ENCODE results near the gene AQP2. TPM values are rescaled to one million over a fixed set of nuclear protein-coding genes. Genes with fewer than 3 reads are reported as not detected.

The AQP2 gene
- total RNA-seq, 1 experiment from 2014 or later: not detected

DNA sequence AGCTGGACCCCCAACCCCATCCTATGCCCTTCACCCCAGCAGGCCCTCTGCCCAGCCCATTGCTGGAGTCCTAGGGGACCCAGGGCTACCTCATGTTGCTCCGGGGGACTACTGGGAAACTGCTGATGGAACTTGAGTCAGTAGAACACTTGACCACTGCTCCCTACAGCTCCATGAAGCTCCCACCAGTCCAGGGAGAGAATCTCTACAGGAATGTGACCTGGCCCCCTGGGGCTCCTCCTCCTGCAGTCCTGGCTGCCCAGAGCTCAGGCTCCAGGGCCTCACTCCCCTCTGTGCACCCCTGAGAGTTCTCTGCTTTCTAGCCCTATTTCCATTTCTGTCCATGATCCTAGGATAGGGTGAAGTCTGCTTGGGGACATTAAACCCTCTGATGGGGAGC lies 10.8 kb upstream of the AQP2 start:
- H2AFZ ChIP-seq (ENCODE audit: low read depth, low read length, poor library complexity, severe bottlenecking): no peak overlapping the region
- no peak overlapping the region for H3K9ac ChIP-seq (ENCODE audit: low read length)
- ATAC-seq: no peak
- H3K4me1 ChIP-seq (ENCODE audit: control insufficient read depth in 1 of 2, insufficient read depth in 2 of 2, low read length in 2 of 2): no peaks in the 10 kb centered on the region; a peak in 1 of 4 replicates
- H3K9me3 ChIP-seq (ENCODE audit: control insufficient read depth in 1 of 2, insufficient read depth in 1 of 2, low read depth in 1 of 2, low read length in 2 of 2): no peaks in the 10 kb centered on the region
- CTCF ChIA-PET: interaction anchor here (0.6 to 0.9 kb wide), 2 partner anchors 26 to 1278 kb away, joined by 3 to 4 read pairs; partner anchors contain the start of gene POU6F1
- H3K4me2 ChIP-seq (ENCODE audit: low read length): no peak overlapping the region
- no peaks in the 10 kb centered on the region for H3K79me2 ChIP-seq (ENCODE audit: insufficient read depth, low read length)
- TF ChIP-seq, protein P1, sequence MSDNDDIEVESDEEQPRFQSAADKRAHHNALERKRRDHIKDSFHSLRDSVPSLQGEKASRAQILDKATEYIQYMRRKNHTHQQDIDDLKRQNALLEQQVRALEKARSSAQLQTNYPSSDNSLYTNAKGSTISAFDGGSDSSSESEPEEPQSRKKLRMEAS (IDR thresholded peaks at IDR 0.05): no peak
- TF ChIP-seq EZH2phosphoT487 (IDR thresholded peaks at IDR 0.05; ENCODE audit: borderline replicate concordance) (no peak), ZFX (IDR thresholded peaks at IDR 0.05) (no peak), ELF1 (IDR thresholded peaks at IDR 0.05; ENCODE audit: borderline replicate concordance, low read depth) (no peak), SIN3A (IDR thresholded peaks at IDR 0.05; ENCODE audit: low read depth) (no peak), SP1 (IDR thresholded peaks at IDR 0.05; ENCODE audit: low read depth) (no peak), EZH2 (IDR thresholded peaks at IDR 0.05) (no peak), CEBPB (IDR thresholded peaks at IDR 0.05; ENCODE audit: low read depth) (no peak), SRF (IDR thresholded peaks at IDR 0.05; ENCODE audit: low read depth) (no peak)
- TF ChIP-seq, protein P2, sequence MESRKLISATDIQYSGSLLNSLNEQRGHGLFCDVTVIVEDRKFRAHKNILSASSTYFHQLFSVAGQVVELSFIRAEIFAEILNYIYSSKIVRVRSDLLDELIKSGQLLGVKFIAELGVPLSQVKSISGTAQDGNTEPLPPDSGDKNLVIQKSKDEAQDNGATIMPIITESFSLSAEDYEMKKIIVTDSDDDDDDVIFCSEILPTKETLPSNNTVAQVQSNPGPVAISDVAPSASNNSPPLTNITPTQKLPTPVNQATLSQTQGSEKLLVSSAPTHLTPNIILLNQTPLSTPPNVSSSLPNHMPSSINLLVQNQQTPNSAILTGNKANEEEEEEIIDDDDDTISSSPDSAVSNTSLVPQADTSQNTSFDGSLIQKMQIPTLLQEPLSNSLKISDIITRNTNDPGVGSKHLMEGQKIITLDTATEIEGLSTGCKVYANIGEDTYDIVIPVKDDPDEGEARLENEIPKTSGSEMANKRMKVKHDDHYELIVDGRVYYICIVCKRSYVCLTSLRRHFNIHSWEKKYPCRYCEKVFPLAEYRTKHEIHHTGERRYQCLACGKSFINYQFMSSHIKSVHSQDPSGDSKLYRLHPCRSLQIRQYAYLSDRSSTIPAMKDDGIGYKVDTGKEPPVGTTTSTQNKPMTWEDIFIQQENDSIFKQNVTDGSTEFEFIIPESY (IDR thresholded peaks at IDR 0.05; ENCODE audit: extremely low read depth, insufficient replicate concordance, low read length): no peak
- TF ChIP-seq, protein P3, sequence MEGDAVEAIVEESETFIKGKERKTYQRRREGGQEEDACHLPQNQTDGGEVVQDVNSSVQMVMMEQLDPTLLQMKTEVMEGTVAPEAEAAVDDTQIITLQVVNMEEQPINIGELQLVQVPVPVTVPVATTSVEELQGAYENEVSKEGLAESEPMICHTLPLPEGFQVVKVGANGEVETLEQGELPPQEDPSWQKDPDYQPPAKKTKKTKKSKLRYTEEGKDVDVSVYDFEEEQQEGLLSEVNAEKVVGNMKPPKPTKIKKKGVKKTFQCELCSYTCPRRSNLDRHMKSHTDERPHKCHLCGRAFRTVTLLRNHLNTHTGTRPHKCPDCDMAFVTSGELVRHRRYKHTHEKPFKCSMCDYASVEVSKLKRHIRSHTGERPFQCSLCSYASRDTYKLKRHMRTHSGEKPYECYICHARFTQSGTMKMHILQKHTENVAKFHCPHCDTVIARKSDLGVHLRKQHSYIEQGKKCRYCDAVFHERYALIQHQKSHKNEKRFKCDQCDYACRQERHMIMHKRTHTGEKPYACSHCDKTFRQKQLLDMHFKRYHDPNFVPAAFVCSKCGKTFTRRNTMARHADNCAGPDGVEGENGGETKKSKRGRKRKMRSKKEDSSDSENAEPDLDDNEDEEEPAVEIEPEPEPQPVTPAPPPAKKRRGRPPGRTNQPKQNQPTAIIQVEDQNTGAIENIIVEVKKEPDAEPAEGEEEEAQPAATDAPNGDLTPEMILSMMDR (IDR thresholded peaks at IDR 0.05 in 2 of 3, conservative IDR thresholded peaks at IDR 0.05 in 1 of 3; ENCODE audit: borderline replicate concordance in 1 of 3, insufficient read depth in 1 of 3, low read depth in 2 of 3, low read length in 2 of 3): no peak
- POLR2A ChIA-PET: no interaction called here
- RAD21 ChIA-PET (ENCODE audit: low non-redundant PET in 1 of 2, low total read pairs in 2 of 2, uncharacterized antibody in 2 of 2, unreplicated experiment in 2 of 2): no interaction called here
- no peak for DNase-seq (ENCODE audit: low read depth, low spot score)
- H3K36me3 ChIP-seq (ENCODE audit: control insufficient read depth in 1 of 2, insufficient read depth in 2 of 2, low read length in 2 of 2): no peaks in the 10 kb centered on the region
- no peaks in the 10 kb centered on the region for H3K27me3 ChIP-seq (ENCODE audit: insufficient read depth, low read length)
- H4K20me1 ChIP-seq (ENCODE audit: insufficient read depth): no peaks in the 10 kb centered on the region
- no peak overlapping the region for H3K4me3 ChIP-seq (replicated peaks in 1 of 2; ENCODE audit: low read depth in 1 of 2, low read length in 2 of 2)
- no peak overlapping the region for H3K27ac ChIP-seq (ENCODE audit: low read depth, low read length)
- H3K9me2 ChIP-seq (ENCODE audit: insufficient read depth): no peaks in the 10 kb centered on the region
- no TSS peak for BruUV-seq (replicated peaks)
- intact Hi-C loops (cut with micrococcal nuclease): no loop called here

Data from HCT116 (cell line).